Stimulated activated CD4-positive, alpha-beta T cell treated with anti-CD3 and anti-CD28 coated beads, TNF-alpha, amount 100 ng/mL, for 4 hours (primary cell): ENCODE measurements around the gene NLRP4.
"Not testable (repeated sequence)": the region's sequence is repeated elsewhere in the genome, so short reads cannot be mapped to it uniquely, and the experiment has no call there.

Experiments used
- DNase-seq, 3 experiments: peaks; one replicate each; pipeline ENCODE4 v3.0.0-alpha.2; 2020; ENCODE audit warnings: low read depth in 3 of 3

The NLRP4 gene

DNA sequence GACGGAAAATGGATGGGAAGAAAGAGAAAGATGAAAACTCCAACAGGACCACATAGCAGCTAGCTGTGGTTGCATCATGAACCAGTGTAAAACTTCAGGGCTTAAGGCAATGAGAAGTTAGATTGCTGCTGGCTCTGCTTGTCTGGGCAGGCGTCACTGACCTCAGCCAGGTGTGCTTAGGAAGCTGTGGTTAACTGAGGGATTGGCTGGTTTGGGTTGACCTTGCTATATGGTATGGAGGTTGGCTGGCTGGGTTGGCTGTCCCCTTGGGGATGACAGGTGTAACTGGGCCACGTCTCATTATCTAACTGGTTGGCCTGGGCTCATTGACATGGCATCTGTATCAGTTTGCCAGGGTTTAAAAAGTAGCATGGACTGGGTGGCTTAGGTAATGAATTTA is 40.9 kb downstream of the NLRP4 start:
- no peak for DNase-seq

DNA sequence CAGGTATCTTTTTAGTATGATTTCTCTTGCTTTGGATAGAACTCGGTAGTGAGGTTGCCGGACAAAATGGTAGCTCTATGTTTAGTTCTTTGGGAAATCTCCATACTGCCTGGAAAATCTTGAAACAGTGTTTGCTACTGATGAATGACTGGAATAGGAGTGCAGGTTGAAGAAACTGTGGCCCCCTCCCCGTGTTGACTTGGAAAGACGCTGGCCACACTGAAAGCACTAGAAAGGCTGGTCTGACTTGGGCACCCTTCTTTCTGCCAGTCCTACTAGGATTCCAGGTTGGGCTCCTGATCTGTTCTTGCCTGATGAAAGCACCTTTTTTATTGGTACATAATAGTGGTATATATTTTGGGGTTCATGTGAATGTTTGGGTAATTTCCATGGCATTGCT is 46.3 kb downstream of the NLRP4 start:
- DNase-seq, result no peak

GRCh38 chr19:55898911-55899310 is 62.6 kb downstream of the NLRP4 start:
- DNase-seq, result no peak

DNA sequence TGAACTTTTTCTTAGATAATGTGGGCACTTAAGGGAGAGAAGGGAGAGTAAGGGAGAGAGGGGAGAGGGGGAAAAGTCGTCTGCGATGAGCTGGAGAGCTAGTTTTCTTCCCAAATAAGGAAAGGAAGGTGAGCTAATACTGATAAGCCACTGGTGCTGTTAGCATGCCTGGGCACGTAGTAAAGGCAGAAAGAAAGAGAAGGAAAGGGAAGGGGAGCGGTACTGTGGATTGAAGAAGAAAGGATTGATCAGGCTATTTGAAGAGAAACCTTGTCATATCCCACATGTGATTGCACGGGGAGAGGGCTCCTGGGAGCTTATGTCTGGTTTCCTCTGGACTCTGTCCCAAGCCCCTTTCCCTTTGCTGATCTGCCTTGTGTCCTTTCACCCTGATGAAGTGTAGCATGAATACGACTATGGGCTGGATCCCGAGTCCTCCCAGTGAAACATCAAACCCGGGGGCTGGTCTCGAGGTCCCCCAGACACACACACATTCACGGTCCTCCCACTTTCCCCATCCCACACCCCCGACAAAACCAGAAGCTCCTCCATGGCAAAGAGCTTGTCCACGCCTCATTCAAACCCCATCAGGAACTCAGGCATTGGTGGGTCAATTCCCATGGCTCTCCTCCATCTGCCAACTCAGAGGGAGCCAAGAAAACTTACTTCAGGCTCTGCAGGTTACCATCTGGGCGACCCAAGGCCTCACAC is 65.2 kb downstream of the NLRP4 start:
- DNase-seq, result no peak

DNA sequence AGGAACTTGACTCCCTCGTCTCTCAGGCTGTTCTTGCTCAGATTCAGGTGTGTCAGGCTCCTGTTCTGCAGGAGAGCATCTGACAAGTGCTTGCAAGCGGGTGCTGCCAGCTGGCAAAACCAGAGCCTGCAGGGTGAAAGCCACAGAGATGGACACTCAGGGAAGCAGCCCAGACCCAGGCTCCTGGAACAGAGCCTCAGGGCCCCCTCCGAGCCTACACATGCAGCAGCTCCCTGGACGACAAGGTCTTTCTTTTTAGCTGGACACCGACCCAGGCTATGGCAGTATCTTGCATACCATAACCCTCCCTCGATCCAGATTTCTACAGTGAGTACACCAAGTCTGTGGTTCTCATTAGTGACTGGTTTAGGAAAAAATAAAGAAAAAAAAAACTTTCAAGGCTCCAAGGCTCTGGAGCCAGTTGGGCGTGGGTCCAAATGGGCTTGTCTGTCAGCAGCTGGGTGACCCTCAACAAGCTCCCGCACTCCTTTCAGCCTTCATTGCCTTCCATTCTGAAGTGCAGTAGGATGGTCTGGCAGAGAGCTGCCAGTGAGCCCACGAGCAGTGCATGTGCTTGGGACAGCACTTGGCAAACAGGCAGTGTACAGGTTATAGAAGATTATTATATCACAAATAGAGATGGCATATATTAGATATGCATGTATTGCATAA is 65.9 kb downstream of the NLRP4 start:
- DNase-seq, result no peak

GRCh38 chr19:55907286-55907685 is 70.9 kb downstream of the NLRP4 start:
- no peak for DNase-seq

- DNase-seq, result no peak
Observed at GRCh38 chr19:55907746-55908145, 71.4 kb downstream of the NLRP4 start.

DNA sequence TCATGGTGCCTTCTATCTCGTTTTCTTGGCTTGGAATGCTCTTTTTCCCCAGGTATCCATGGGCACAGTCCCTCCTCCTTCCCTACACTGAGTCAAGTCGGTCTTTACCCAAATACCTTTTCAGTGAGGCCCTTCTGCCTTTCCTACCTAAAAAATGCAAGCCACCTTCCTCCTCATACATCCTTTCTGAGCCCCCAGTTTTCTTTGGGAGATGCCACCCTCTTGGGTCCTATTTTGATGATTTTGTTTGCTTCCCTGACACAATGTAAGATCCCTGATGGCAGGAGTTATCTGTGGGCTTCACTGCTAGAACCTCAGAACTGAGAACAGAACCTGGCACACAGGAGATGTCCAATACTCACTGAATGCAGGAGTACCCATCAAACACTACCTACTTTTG is 73.5 kb downstream of the NLRP4 start:
- no peak for DNase-seq

DNA sequence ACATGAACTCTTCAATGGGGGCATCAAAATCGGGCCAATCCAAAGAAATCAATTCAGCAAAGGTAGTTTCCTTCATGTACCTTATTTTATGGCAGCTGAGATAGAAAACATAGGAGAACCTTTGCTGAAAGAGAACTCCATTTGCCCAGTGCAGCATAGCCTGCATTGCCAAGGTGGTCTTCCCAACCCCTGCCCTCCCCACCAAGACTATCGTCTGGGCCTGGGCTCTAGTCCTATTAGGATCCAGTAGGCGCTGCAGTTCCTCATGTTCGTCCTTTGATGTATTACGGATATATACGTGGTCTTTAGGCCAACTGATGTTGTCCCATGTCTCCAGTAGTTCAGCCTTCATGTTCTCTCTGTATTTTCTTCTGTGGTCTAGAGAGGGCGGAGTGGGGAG is 76.6 kb downstream of the NLRP4 start:
- DNase-seq, result no peak

- no peak for DNase-seq
Observed at GRCh38 chr19:55913643-55914268, 77.4 kb downstream of the NLRP4 start.

GRCh38 chr19:55923556-55923955 is 87.2 kb downstream of the NLRP4 start:
- no peak for DNase-seq

- no peak for DNase-seq
Observed at GRCh38 chr19:55927991-55928390, 91.7 kb downstream of the NLRP4 start.

DNA sequence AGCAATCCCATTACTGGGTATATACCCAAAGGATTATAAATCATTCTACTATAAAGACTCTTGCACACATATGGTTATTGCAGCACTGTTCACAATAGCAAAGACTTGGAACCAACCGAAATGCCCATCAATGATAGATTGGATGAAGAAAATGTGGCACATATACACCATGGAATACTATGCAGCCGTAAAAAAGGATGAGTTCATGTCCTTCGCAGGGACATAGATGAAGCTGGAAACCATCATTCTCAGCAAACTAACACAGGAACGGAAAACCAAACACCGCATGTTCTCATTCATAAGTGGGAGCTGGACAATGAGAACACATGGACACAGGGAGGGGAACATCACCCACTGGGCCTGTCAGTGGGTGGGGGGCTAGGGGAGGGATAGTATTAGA is 92.9 kb downstream of the NLRP4 start:
- not testable (repeated sequence) for DNase-seq

DNA sequence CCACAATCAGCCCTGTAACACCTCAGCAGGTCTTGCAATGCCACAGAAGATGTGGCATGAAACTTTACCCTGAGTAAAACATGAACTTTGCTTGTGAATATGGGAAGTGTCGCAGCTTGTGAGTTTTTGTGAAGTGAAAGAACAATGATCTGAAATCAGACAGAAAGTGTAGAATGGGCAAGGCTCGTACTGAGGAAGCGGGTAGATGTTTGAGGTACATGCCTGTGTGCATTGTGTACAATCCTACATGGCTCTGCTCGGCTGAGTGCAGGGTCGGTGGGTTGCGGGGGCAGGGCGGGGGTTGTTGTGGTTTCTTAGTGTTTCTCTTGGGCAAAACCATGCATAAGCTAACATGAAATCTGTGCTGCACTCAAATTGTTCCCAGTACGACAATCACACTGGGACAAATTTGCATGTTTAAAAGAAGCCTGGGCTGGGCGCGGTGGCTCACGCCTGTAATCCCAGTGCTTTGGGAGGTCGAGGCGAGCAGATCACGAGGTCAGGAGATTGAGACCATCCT is 94.7 kb downstream of the NLRP4 start:
- DNase-seq, result no peak
